Measurements from ENCODE around the gene KCNN4. TPM values are rescaled to one million over a fixed set of nuclear protein-coding genes. Genes with fewer than 3 reads are reported as not detected.

Gene KCNN4
- polyA plus RNA-seq, 1 donor from 2014 or later, result not detected

GRCh38 chr19:43797556-43797955, 16.8 kb upstream of the KCNN4 start:
- no peak overlapping the region for H3K9ac ChIP-seq (ENCODE audit: low read length)
- no peak overlapping the region for H2AFZ ChIP-seq (ENCODE audit: low read depth, low read length)
- TF ChIP-seq, protein P1, sequence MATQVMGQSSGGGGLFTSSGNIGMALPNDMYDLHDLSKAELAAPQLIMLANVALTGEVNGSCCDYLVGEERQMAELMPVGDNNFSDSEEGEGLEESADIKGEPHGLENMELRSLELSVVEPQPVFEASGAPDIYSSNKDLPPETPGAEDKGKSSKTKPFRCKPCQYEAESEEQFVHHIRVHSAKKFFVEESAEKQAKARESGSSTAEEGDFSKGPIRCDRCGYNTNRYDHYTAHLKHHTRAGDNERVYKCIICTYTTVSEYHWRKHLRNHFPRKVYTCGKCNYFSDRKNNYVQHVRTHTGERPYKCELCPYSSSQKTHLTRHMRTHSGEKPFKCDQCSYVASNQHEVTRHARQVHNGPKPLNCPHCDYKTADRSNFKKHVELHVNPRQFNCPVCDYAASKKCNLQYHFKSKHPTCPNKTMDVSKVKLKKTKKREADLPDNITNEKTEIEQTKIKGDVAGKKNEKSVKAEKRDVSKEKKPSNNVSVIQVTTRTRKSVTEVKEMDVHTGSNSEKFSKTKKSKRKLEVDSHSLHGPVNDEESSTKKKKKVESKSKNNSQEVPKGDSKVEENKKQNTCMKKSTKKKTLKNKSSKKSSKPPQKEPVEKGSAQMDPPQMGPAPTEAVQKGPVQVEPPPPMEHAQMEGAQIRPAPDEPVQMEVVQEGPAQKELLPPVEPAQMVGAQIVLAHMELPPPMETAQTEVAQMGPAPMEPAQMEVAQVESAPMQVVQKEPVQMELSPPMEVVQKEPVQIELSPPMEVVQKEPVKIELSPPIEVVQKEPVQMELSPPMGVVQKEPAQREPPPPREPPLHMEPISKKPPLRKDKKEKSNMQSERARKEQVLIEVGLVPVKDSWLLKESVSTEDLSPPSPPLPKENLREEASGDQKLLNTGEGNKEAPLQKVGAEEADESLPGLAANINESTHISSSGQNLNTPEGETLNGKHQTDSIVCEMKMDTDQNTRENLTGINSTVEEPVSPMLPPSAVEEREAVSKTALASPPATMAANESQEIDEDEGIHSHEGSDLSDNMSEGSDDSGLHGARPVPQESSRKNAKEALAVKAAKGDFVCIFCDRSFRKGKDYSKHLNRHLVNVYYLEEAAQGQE (IDR thresholded peaks at IDR 0.05; ENCODE audit: borderline replicate concordance), result no peak
- TF ChIP-seq EP300 (conservative IDR thresholded peaks at IDR 0.05; ENCODE audit: poor library complexity, severe bottlenecking) (no peak), POLR2AphosphoS5 (IDR thresholded peaks at IDR 0.05) (no peak), MXI1 (conservative IDR thresholded peaks at IDR 0.05; ENCODE audit: poor library complexity, severe bottlenecking) (no peak), TAF1 (IDR thresholded peaks at IDR 0.05; ENCODE audit: low read depth) (no peak), RAD21 (conservative IDR thresholded peaks at IDR 0.05) (no peak), EZH2 (IDR thresholded peaks at IDR 0.05; ENCODE audit: borderline replicate concordance, insufficient read depth, low read length, poor library complexity, severe bottlenecking) (no peak), SMC3 (conservative IDR thresholded peaks at IDR 0.05; ENCODE audit: poor library complexity) (no peak)
- TF ChIP-seq, protein P2, sequence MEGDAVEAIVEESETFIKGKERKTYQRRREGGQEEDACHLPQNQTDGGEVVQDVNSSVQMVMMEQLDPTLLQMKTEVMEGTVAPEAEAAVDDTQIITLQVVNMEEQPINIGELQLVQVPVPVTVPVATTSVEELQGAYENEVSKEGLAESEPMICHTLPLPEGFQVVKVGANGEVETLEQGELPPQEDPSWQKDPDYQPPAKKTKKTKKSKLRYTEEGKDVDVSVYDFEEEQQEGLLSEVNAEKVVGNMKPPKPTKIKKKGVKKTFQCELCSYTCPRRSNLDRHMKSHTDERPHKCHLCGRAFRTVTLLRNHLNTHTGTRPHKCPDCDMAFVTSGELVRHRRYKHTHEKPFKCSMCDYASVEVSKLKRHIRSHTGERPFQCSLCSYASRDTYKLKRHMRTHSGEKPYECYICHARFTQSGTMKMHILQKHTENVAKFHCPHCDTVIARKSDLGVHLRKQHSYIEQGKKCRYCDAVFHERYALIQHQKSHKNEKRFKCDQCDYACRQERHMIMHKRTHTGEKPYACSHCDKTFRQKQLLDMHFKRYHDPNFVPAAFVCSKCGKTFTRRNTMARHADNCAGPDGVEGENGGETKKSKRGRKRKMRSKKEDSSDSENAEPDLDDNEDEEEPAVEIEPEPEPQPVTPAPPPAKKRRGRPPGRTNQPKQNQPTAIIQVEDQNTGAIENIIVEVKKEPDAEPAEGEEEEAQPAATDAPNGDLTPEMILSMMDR (IDR thresholded peaks at IDR 0.05; ENCODE audit: poor library complexity, severe bottlenecking), result no peak

GRCh38 chr19:43797118-43797517, 16.3 kb upstream of the KCNN4 start:
- Histone ChIP-seq H3K4me3 (ENCODE audit: low read length) (no peak overlapping the region), H3K9ac (ENCODE audit: low read length) (no peak overlapping the region), H3F3A (ENCODE audit: insufficient read depth, low read length, poor library complexity, severe bottlenecking) (no peaks in the 10 kb centered on the region), H3K79me2 (replicated peaks; ENCODE audit: insufficient read depth, low read length) (no peaks in the 10 kb centered on the region), H2AFZ (ENCODE audit: low read depth, low read length) (no peak overlapping the region), H3K27me3 (ENCODE audit: insufficient read depth, low read depth, low read length) (peaks cover 30% of the 10 kb centered on the region), H3K9me3 (ENCODE audit: low read length) (no peaks in the 10 kb centered on the region), H4K20me1 (ENCODE audit: insufficient read depth) (no peaks in the 10 kb centered on the region), H3K36me3 (ENCODE audit: insufficient read depth, low read length) (no peaks in the 10 kb centered on the region), H3K27ac (ENCODE audit: low read length) (no peak overlapping the region), H3K9me2 (ENCODE audit: insufficient read depth, low read length) (no peaks in the 10 kb centered on the region), H3K4me2 (ENCODE audit: low read length) (no peak overlapping the region)
- TF ChIP-seq, protein P1 (IDR thresholded peaks at IDR 0.05; ENCODE audit: borderline replicate concordance), result no peak
- no peak for TF ChIP-seq MXI1 (conservative IDR thresholded peaks at IDR 0.05; ENCODE audit: poor library complexity, severe bottlenecking)
- no peak for TF ChIP-seq POLR2AphosphoS5 (IDR thresholded peaks at IDR 0.05)
- TF ChIP-seq, protein P2 (IDR thresholded peaks at IDR 0.05; ENCODE audit: poor library complexity, severe bottlenecking), result no peak
- TF ChIP-seq TAF1 (IDR thresholded peaks at IDR 0.05; ENCODE audit: low read depth), result no peak
- no peak for TF ChIP-seq EZH2 (IDR thresholded peaks at IDR 0.05; ENCODE audit: borderline replicate concordance, insufficient read depth, low read length, poor library complexity, severe bottlenecking)
- no peak for TF ChIP-seq RAD21 (conservative IDR thresholded peaks at IDR 0.05)
- TF ChIP-seq EP300 (conservative IDR thresholded peaks at IDR 0.05; ENCODE audit: poor library complexity, severe bottlenecking), result no peak
- TF ChIP-seq SMC3 (conservative IDR thresholded peaks at IDR 0.05; ENCODE audit: poor library complexity), result no peak

More at GRCh38 chr19:43797556-43797955, 16.8 kb upstream of the KCNN4 start:
- Histone ChIP-seq H3K36me3 (ENCODE audit: insufficient read depth, low read length) (no peaks in the 10 kb centered on the region), H3F3A (ENCODE audit: insufficient read depth, low read length, poor library complexity, severe bottlenecking) (no peaks in the 10 kb centered on the region), H3K9me2 (ENCODE audit: insufficient read depth, low read length) (no peaks in the 10 kb centered on the region), H4K20me1 (ENCODE audit: insufficient read depth) (no peaks in the 10 kb centered on the region), H3K79me2 (replicated peaks; ENCODE audit: insufficient read depth, low read length) (no peaks in the 10 kb centered on the region), H3K27ac (ENCODE audit: low read length) (no peak overlapping the region), H3K4me3 (ENCODE audit: low read length) (no peak overlapping the region), H3K27me3 (ENCODE audit: insufficient read depth, low read depth, low read length) (peaks cover 30% of the 10 kb centered on the region), H3K4me2 (ENCODE audit: low read length) (no peak overlapping the region), H3K9me3 (ENCODE audit: low read length) (no peaks in the 10 kb centered on the region)

All from neural cell (in vitro differentiated cells).